ENCODE measurements around the gene SLIT3.

Gene SLIT3

GRCh38 chr5:168788107-168788506 lies 512.8 kb downstream of the SLIT3 start:
- no peak for DNase-seq (ENCODE audit: low read depth)
- no peak for TF ChIP-seq CTCF (IDR thresholded peaks at IDR 0.05; ENCODE audit: insufficient read depth, low read depth, low read length, missing control alignments)
- H3K4me3 ChIP-seq (ENCODE audit: low read depth, low read length) = no peak overlapping the region

DNA sequence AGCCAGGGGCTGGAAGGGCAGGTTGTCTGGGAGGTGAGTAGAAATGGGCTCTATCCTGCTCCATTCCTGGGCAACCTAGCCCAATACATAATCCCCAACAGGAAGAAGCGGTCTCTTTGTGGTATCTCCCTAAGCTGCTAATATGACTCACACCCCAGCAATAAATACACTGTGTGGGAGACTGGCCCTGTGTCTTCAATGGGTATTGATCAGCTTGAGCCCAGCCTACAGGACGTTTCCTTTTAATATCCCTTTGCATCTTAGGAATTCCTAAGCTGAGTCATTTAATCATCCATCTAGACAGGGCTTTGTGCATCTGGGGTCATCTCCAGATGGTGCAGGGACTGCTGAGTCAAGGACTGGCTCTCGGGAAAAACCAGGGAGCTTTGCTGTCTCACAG lies 514.8 kb downstream of the SLIT3 start:
- DNase-seq (ENCODE audit: low read depth) = no peak
- H3K4me3 ChIP-seq (ENCODE audit: low read depth, low read length) = no peak overlapping the region
- TF ChIP-seq CTCF (IDR thresholded peaks at IDR 0.05; ENCODE audit: insufficient read depth, low read depth, low read length, missing control alignments) = no peak

DNA sequence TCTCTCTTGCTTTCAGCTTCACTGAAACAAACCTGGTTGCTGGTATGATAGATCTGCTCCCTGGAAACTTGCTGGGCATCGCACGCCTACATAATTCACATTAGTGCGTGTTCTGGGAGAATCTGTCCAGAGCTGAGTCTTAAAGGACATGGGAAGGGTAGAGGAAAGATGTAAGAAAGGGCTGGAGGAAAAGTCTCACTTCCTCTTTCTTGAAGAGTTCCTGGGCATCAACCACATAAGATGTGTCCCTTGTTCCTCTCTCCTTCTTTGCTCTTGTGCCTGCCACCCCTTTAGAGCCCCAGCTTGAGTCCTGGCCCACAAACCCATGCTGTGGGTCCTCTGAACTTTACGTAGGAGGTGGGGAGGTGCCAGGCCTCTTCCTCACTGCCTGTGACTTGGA lies 516.5 kb downstream of the SLIT3 start:
- H3K4me3 ChIP-seq (ENCODE audit: low read depth, low read length) = no peak overlapping the region
- TF ChIP-seq CTCF (IDR thresholded peaks at IDR 0.05; ENCODE audit: insufficient read depth, low read depth, low read length, missing control alignments) = no peak
- DNase-seq (ENCODE audit: low read depth) = no peak

DNA sequence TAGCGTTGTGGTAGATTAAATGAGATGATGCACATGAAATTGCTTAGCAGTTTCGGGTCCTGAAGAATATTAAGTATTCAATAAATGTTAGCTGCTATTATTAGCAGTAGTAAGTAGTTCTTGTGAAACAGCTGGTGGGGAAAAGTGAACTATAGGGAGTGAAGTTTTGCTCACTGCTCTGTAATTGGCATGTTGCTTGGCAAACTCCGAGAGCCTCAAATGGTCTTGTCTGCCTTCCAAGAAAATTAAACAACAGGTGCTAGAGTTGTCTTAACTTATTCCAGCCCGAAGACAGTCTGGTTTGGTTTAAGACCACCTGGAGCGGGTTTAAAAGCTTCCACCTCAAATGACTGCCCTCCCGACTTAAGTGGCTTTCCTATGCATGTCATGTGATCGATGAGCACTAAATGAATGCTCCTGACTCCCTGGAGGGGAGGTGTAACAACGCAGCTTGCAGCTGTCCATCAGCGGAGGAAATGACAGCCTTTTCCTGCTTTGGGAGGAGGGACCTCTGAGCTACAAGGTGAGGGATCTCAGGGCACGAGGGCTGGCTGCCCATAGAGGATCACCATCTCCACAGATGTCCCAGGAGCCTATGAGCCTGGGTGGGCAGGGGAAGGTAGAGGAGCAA lies 518.9 kb downstream of the SLIT3 start:
- no peak overlapping the region for H3K4me3 ChIP-seq (ENCODE audit: low read depth, low read length)
- DNase-seq (ENCODE audit: low read depth) = no peak
- TF ChIP-seq CTCF (IDR thresholded peaks at IDR 0.05; ENCODE audit: insufficient read depth, low read depth, low read length, missing control alignments) = no peak

- no peak for TF ChIP-seq CTCF (IDR thresholded peaks at IDR 0.05; ENCODE audit: insufficient read depth, low read depth, low read length, missing control alignments)
- no peak for DNase-seq (ENCODE audit: low read depth)
- no peak overlapping the region for H3K4me3 ChIP-seq (ENCODE audit: low read depth, low read length)
These were observed 520.1 kb downstream of the SLIT3 start for GRCh38 chr5:168780888-168781287.

DNA sequence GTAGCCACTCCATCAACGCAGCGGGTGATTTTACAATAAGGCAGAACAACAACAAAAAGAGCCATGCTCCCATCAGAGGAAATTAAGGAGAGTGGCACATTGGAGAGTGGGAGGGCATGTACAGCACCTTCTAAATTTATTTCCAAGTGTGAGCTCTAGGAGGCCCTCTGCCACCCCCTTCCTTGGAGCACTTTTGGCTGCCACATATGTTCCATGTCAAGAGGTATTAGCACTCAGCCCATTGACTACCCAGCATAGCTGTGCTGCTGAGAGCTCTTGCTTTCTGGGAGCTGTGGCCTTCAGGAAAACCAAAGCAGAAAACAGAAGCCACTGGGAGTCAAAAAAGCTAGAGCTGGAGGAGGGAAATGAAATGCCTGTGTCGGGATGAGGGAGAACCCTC lies 521.6 kb downstream of the SLIT3 start:
- no peak for DNase-seq (ENCODE audit: low read depth)
- H3K4me3 ChIP-seq (ENCODE audit: low read depth, low read length) = no peak overlapping the region
- TF ChIP-seq CTCF (IDR thresholded peaks at IDR 0.05; ENCODE audit: insufficient read depth, low read depth, low read length, missing control alignments) = no peak

DNA sequence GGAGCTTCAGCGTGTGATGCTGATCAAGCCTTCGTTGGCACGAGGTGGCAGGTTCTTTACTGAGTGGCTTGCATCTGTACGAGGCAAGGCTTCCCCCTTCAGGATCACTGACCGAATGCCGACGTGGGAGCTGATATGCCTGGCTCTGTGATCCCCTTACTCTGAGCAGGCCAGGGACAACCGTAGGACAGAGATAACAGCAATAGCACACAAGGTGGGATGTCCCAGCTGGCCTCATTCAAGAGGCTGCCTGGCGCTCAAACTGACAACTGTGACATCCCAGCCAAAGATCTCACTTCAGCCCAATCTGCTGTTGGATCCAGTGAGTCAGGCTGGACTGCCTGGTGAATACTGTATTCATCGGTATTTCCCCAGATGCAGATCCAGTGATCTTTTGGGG lies 522.4 kb downstream of the SLIT3 start:
- TF ChIP-seq CTCF (IDR thresholded peaks at IDR 0.05; ENCODE audit: insufficient read depth, low read depth, low read length, missing control alignments) = no peak
- no peak for DNase-seq (ENCODE audit: low read depth)
- H3K4me3 ChIP-seq (ENCODE audit: low read depth, low read length) = no peak overlapping the region

All from GM12865 (cell line).